ENCODE measurements around the gene RPL36. TPM values are rescaled to one million over a fixed set of nuclear protein-coding genes. Genes with fewer than 3 reads are reported as not detected.
"Not testable (repeated sequence)": the region's sequence is repeated elsewhere in the genome, so short reads cannot be mapped to it uniquely, and the experiment has no call there.

Gene RPL36
- total RNA-seq, 2 experiments from 2014 or later = 1,487 to 1,524 TPM

DNA sequence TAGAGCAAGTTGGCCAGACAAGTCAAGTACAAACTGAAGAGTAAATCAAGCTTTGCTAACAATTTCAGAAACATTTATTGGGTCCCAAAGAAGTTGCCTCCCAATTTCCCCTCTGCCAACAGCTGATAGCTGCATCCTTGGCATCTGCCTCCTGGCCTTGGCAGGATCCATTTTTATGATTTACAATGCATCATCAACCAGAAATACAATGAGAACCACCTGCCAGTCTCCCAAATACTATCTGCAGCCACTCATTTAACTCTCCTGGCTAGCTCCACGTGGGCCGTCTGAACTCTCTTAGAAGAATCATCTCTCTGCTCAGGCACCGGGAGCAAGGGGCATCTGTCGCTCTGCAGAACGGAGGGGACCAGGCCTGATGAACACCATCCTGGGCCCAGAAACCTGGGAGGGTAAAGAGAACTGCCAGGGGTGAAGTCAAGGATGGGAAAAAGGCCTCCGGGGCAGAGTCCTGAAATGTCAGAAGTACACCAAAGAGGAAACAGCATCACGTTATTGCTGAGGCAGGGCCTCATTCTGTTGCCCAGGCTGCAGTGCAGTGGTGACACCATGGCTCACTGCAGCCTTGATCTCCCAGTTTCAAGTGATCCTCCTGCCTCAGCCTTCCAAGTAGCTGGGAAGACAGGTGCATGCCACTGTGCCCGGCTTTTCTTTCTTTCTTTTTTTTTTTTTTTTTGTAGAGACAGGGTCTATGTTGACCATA is 27.3 kb downstream of the RPL36 start:
- no peak for DNase-seq
- ChIA-PET CTCF (interaction anchor here (1.9 to 6.1 kb wide), 2 partner anchors 29 to 87 kb away, joined by 8 to 103 read pairs; partner anchors contain the start of gene RPL36), POLR2A (interaction anchor here (1.3 to 4.7 kb wide), 4 partner anchors 8 to 111 kb away, joined by 3 to 70 read pairs (median 6); partner anchors contain the start of gene RPL36)
- H3K4me3 Mint-ChIP-seq = peak overlapping the region; percentile 95
- peaks cover 30% of the 10 kb centered on the region for H3K4me1 Mint-ChIP-seq (ENCODE audit: low read depth)
- H3K9me3 Mint-ChIP-seq = no peaks in the 10 kb centered on the region
- intact Hi-C loops (cut with micrococcal nuclease) = no loop called here
- peak overlapping the region; percentile 99 for H3K27ac Mint-ChIP-seq
- H3K36me3 Mint-ChIP-seq = peaks cover 42% of the 10 kb centered on the region
- H3K27me3 Mint-ChIP-seq = no peaks in the 10 kb centered on the region

GRCh38 chr19:5718037-5718578 is 28.0 kb downstream of the RPL36 start:
- ChIA-PET CTCF (interaction anchor here (0.5 to 6.1 kb wide), 5 partner anchors 29 to 171 kb away, joined by 3 to 103 read pairs (median 4); partner anchors contain the start of genes DUS3L and RPL36), POLR2A (interaction anchor here (0.8 to 4.7 kb wide), 12 partner anchors 8 to 272 kb away, joined by 3 to 70 read pairs (median 6); partner anchors contain the start of genes DUS3L, NDUFA11 and RPL36)
- H3K9me3 Mint-ChIP-seq = no peaks in the 10 kb centered on the region
- DNase-seq = peak; percentile 84
- H3K4me3 Mint-ChIP-seq = peak overlapping the region; percentile 95
- peaks cover 30% of the 10 kb centered on the region for H3K4me1 Mint-ChIP-seq (ENCODE audit: low read depth)
- H3K27ac Mint-ChIP-seq = peak overlapping the region; percentile 99
- intact Hi-C loops (cut with micrococcal nuclease) = loop anchor here (1.0 kb wide), 3 partner anchors 28 to 235 kb away; partner anchors contain the start of genes RPL36 and VMAC
- no peaks in the 10 kb centered on the region for H3K27me3 Mint-ChIP-seq
- peaks cover 38% of the 10 kb centered on the region for H3K36me3 Mint-ChIP-seq

- Mint-ChIP-seq H3K4me3 (peak overlapping the region; percentile 95), H3K27ac (peak overlapping the region; percentile 99), H3K9me3 (no peaks in the 10 kb centered on the region), H3K27me3 (no peaks in the 10 kb centered on the region), H3K4me1 (ENCODE audit: low read depth) (peaks cover 30% of the 10 kb centered on the region), H3K36me3 (peaks cover 33% of the 10 kb centered on the region)
- ChIA-PET CTCF (interaction anchor here (0.5 to 6.1 kb wide), 6 partner anchors 30 to 1248 kb away, joined by 3 to 103 read pairs (median 4); partner anchors contain the start of genes DUS3L and RPL36), POLR2A (interaction anchor here (0.6 to 4.7 kb wide), 15 partner anchors 9 to 747 kb away, joined by 3 to 70 read pairs (median 6); partner anchors contain the start of genes DUS3L, NDUFA11, RPL36 and SAFB)
- peak; percentile 82 for DNase-seq
- intact Hi-C loops (cut with micrococcal nuclease) = loop anchor here (1.0 kb wide), 3 partner anchors 28 to 235 kb away; partner anchors contain the start of genes RPL36 and VMAC
These were observed 28.6 kb downstream of the RPL36 start for GRCh38 chr19:5718579-5719273.

- Mint-ChIP-seq H3K4me3 (peak overlapping the region; percentile 95), H3K9me3 (no peaks in the 10 kb centered on the region), H3K36me3 (peaks cover 29% of the 10 kb centered on the region), H3K27me3 (no peaks in the 10 kb centered on the region), H3K27ac (peak overlapping the region; percentile 99), H3K4me1 (ENCODE audit: low read depth) (peaks cover 30% of the 10 kb centered on the region)
- ChIA-PET POLR2A (interaction anchor here (0.6 to 4.7 kb wide), 12 partner anchors 12 to 748 kb away, joined by 3 to 70 read pairs (median 7); partner anchors contain the start of genes DUS3L, NDUFA11, RPL36 and SAFB), CTCF (interaction anchor here (0.6 to 6.1 kb wide), 6 partner anchors 21 to 1249 kb away, joined by 3 to 103 read pairs (median 6); partner anchors contain the start of genes NRTN, RPL36 and SAFB)
- intact Hi-C loops (cut with micrococcal nuclease) = no loop called here
- DNase-seq = peak; percentile 59
These were observed 29.3 kb downstream of the RPL36 start for GRCh38 chr19:5719274-5719960.

DNA sequence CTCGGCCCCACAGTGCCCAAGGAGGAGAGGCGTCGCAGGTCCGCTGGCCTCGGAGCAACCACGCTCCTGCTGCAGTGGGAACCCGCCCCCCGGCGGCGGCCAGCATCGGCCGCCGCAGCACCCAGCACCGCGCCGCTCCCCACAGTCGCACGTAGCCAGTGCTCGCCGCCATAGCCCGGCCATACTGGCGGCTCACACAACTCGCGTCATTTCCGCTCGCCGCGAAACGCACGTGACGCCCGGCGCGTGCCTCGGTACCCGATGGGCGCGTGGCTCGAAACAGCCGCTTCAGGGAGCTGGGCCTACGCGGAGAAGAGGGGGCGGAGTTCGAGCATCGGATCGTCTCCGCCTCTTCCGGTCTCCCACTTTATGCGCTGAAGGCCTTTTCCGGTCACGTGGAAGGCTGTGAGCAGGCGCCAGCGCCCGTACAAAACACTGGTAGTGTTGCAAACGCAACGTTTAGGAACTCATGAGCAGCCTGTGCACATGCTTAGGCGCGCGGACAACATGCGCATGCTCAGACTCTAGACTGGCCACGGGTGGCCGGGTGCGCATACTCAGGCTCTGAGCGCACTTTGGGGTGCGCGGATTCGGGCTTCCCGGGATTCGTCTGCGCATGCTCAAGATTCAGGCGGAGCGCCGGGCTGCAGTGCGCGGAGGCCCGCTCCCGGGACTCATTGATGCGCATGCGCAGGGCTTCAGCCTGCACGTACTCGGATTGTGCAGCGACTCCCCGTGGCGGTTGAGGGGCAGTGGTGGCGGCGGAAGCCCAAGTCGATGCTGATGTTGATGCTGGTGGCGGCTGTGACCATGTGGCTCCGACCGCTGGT is 30.1 kb downstream of the RPL36 start, which contains the start of the genes CATSPERD and LONP1:
Gene CATSPERD, plus strand, starts transcription at position 677 of the 830 bp plus-strand sequence. Its CDS starts 101 bp downstream, at position 778.
Gene LONP1, minus strand, starts transcription at position 186 of the 830 bp plus-strand sequence. Its CDS starts 14 bp downstream, at position 172.
- peaks cover 29% of the 10 kb centered on the region for H3K36me3 Mint-ChIP-seq
- DNase-seq = peak; percentile 99
- intact Hi-C loops (cut with micrococcal nuclease) = loop anchor here (1.0 to 2.0 kb wide), 6 partner anchors 34 to 479 kb away; partner anchors contain the start of genes HSD11B1L, MICOS13 and SAFB
- ChIA-PET POLR2A (interaction anchor here (0.6 to 4.7 kb wide), 10 partner anchors 20 to 184 kb away, joined by 3 to 70 read pairs (median 6); partner anchors contain the start of genes DUS3L, RPL36, SAFB and SAFB2), CTCF (interaction anchor here (0.6 to 6.1 kb wide), 5 partner anchors 20 to 97 kb away, joined by 3 to 103 read pairs (median 4); partner anchors contain the start of genes NRTN, RPL36 and SAFB)
- H3K4me3 Mint-ChIP-seq = peak within 1 kb of the TSS; percentile 95
- no peaks in the 10 kb centered on the region for H3K27me3 Mint-ChIP-seq
- peaks cover 30% of the 10 kb centered on the region for H3K4me1 Mint-ChIP-seq (ENCODE audit: low read depth)
- no peaks in the 10 kb centered on the region for H3K9me3 Mint-ChIP-seq
- H3K27ac Mint-ChIP-seq = peak within 1 kb of the TSS; percentile 99

DNA sequence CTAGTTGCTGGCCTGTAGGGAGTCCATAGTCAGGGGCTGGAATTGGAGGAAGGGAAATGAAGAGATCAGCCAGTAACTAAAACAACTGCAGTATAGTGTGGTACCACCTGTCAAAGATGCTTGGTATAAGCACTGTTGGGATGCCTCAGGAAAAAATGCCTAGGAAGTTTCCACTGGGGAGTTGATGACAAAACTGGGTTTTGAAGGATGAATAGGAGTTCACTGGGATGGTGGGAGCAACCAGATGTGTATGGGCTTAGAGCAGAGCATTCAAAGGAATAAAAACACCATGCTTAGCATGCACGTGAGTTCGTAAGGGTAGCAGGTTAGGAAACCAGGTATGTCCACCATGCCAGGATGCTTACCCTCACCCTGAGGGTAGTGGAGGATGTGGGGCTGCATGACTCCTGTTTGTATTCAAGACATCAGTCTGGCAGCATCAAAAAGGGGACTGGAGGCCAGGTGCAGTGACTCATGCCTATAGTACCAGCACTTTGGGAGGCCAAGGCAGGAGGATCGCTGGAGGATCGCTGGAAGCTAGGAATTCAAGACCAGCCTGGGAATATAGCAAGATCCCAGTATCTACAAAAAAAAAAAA is 37.5 kb downstream of the RPL36 start:
- ChIA-PET CTCF (no interaction called here), POLR2A (no interaction called here)
- Mint-ChIP-seq H3K4me3 (no peak overlapping the region), H3K4me1 (ENCODE audit: low read depth) (no peaks in the 10 kb centered on the region), H3K27me3 (no peaks in the 10 kb centered on the region), H3K27ac (no peak overlapping the region), H3K36me3 (no peaks in the 10 kb centered on the region), H3K9me3 (no peaks in the 10 kb centered on the region)
- intact Hi-C loops (cut with micrococcal nuclease) = no loop called here
- no peak for DNase-seq

DNA sequence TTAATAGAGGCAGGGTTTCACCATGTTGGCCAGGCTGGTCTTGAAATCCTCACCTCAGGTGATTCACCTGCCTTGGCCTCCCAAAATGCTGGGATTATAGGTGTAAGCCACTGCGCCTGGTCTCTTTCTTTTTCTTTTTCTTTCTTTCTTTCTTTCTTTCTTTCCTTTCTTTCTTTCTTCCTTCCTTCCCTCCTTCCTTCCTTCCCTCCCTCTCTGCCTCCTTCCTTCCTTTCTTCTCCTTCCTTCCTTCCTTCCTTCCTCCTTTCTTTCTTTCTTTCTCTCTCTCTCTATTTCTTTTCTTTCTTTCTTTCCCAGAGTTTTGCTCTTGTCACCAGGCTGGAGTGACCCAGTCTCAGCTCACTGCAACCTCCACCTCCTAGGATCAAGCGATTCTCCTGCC is 43.1 kb downstream of the RPL36 start:
- H3K27ac Mint-ChIP-seq, CTCF ChIA-PET: not testable (repeated sequence)

GRCh38 chr19:5738423-5738822 is 48.3 kb downstream of the RPL36 start:
- no peak overlapping the region for H3K4me3 Mint-ChIP-seq
- ChIA-PET CTCF (no interaction called here), POLR2A (no interaction called here)
- H3K4me1 Mint-ChIP-seq (ENCODE audit: low read depth) = no peaks in the 10 kb centered on the region
- H3K36me3 Mint-ChIP-seq = no peaks in the 10 kb centered on the region
- intact Hi-C loops (cut with micrococcal nuclease) = no loop called here
- no peak overlapping the region for H3K27ac Mint-ChIP-seq
- no peak for DNase-seq
- H3K27me3 Mint-ChIP-seq = no peaks in the 10 kb centered on the region
- no peaks in the 10 kb centered on the region for H3K9me3 Mint-ChIP-seq

More for the DNA sequence above, 43.1 kb downstream of the RPL36 start:
- DNase-seq; H3K9me3 Mint-ChIP-seq; H3K36me3 Mint-ChIP-seq; H3K4me1 Mint-ChIP-seq (ENCODE audit: low read depth); POLR2A ChIA-PET; H3K27me3 Mint-ChIP-seq; H3K4me3 Mint-ChIP-seq; intact Hi-C loops (cut with micrococcal nuclease): not testable (repeated sequence)

All from activated CD4-positive, alpha-beta memory T cell treated with anti-CD3 and anti-CD28 coated beads for 36 hours (primary cell).